NCI-H748 treated with DMSO at 0.1 percent for 48 hours (cell line): Measurements from ENCODE around the gene GPR162.

ENCODE experiments used
- DNase-seq: peaks from one replicate; lab custom pipeline; 2025; lab: John Stamatoyannopoulos, UW

GPR162 gene

DNA sequence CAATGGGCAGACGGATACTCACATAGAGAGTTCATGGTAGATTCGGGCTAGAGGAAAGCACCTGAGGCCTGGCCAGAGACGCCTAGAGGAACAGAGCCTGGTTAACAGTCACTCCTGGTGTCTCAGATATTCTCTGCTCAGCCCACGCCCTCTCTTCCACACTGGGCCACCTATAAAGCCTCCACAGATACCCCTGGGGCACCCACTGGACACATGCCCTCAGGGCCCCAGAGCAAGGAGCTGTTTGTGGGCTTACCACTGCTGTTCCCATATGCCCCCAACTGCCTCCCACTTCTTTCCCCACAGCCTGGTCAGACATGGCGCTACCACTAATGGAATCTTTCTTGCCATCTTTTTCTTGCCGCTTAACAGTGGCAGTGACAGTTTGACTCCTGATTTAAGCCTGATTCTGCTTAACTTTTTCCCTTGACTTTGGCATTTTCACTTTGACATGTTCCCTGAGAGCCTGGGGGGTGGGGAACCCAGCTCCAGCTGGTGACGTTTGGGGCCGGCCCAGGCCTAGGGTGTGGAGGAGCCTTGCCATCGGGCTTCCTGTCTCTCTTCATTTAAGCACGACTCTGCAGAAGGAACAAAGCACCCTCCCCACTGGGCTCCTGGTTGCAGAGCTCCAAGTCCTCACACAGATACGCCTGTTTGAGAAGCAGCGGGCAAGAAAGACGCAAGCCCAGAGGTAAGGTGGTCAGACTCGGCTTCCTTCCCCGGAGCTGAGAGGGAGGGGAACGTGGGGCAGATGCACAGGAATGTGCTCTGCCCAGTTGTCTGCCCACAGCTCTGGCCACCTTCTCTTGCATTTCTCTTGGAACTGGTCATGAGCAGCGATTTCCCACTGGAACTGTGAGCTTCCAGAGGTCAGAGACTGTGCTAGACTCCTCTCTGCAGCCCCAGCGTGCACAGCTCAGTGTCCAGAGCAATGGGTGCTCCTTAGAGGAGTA is 32.4 kb upstream of the GPR162 start, which contains the start of gene CD4:
Gene CD4 (plus strand): TSS at position 557 of the 953 bp plus-strand sequence. CDS start 10,611 bp downstream, outside the sequence.
- no peak for DNase-seq

- DNase-seq, result no peak
These were observed 31.0 kb upstream of the GPR162 start for GRCh38 chr12:6790496-6791150.

GRCh38 chr12:6791931-6792520 is 29.6 kb upstream of the GPR162 start:
- DNase-seq, result no peak

DNA sequence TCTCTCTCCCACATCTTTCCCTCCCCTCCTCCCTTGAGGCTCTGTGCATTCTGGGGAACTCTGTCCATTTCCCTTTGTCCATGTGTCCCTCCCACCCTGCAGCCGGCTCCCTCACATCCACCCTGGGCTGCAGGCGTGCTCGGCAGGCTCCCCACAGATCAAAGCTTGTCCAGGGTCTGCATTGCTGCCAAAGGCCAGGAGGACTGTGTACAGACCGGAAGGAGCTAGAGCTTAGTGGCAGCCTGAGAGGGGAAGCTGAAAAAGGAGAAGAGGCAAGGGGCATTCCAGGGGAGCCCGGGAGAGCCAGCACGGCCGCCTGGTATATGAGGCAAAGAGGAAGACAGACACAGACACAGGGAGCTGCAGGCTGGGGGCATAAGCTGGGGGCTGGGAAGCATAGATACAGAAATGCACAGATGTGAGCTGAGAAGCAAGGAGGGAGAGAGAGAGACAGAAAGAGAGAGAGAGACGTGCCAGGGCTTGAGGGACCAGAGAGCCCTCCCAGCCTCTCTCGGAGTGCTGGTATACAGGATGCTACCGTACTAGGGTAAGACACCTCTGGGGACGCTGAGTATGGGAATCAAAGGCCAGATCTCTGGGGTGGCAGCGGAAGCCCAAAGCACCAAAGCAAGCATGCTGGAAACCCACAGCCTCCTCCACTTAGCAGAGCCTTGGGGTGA is 29.0 kb upstream of the GPR162 start:
- no peak for DNase-seq

GRCh38 chr12:6795088-6795487 is 26.5 kb upstream of the GPR162 start:
- DNase-seq, result no peak

DNA sequence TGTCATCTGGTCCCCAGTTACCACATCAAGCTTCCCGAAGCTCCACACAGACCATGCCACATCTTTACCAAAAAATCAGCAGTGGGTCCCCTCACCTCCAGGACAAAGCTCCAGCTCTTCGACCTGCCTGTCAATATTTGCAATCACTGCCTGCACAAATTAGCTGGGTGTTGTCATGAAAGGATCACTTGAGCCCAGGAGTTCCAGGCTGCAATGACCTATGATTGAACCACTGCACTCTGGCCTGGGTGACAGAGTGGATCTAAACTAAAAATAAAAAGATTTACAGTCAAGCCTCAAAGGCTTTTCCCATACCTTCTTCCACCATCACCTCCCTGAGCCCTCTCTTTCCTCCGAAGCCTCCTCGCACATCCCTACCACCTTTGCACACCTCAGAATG is 25.0 kb upstream of the GPR162 start:
- DNase-seq, result no peak

GRCh38 chr12:6799147-6799546 is 22.5 kb upstream of the GPR162 start:
- DNase-seq, result no peak

DNA sequence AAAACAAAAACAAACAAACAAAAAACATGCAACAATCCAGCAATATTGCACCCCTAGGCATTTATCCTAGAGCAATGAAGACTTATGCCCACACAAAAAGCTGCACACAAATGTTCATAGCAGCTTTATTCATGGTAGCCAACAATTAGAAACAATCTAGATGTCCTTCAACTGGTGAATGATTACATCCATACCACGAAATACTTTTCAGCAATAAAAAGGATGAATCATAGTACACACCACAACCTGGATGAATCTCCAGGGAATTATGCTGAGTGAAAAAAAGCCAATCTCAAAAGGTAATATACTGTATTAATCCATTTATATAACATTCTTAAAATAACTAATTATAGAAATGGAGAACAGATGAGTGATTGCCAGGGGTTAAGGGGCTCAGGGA is 14.5 kb upstream of the GPR162 start:
- no peak for DNase-seq

DNA sequence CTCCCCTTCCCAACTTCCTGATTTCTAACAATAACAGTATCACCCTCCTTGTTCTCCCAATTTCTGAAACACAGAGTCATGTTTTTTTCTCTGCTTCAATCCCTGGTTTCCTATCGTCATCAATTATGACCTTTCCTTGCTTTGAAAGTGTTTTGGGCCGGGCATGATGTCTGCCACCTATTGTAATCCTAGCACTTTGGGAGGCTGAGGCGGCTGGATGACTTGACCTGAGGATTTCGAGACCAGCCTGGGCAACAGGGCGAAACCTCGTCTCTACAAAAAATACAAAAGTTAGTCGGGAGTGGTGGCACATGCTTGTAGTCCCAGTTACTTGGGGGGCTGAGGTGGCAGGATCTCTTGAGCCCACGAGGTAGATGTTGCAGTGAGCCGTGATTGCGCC is 12.6 kb upstream of the GPR162 start:
- no peak for DNase-seq

GRCh38 chr12:6810758-6811157 is 10.9 kb upstream of the GPR162 start:
- no peak for DNase-seq

DNA sequence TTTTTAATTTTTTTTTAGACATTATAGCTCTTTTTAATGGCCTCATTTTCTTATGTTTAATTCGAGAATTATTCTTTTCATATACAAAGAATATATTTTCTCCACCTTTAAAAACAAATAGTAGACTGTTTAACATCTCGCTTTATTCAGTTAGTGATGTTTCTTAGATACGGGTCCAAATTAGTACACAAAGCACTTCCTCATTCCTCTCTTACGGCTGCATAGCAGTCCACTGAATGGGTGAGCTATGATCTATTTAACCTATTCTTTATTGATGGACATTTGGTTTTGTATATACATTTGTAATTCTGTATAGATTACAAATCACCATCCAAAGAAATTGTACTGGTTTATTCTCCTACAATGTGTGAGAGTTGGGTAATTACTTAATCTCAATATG is 8.3 kb upstream of the GPR162 start:
- DNase-seq, result no peak

DNA sequence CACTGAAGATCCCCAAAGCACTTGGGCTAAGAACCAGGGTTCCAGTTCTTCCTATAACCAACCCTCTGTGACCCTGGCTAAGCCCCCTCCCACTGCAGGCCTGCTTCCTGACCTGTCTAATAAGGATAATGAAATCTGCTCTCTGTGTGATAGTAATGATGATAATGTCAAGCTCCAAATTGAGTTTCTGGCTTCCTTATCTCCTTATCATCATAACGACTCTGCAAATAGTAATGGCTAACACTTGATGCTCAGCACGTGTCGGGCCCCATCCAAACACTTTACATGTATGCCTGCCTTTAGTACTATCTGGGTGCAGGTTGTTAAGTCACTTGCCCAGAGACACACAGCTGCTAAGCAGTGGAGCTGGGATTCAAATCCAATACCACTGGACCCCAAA is 5.0 kb upstream of the GPR162 start:
- DNase-seq, result no peak

- DNase-seq, result no peak
These were observed 4.5 kb upstream of the GPR162 start for GRCh38 chr12:6817098-6817497.

DNA sequence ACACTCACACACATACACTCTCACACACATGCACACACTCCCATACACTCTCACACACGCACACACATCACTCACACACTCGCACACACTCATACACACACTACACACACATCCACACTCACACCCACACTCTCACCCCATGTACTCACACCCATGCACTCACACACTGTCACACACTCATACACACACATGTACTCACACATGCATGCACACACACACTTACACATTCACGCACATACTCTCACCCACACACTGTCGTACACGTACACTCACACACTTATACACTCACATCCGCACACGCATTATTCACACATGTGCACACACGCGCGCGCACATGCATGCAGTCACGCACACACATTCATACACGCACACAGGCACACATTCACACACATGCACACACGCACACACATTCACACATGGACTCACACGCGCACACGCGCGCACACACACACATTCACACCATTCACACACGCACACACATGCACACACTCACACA is 3.9 kb upstream of the GPR162 start:
- DNase-seq, result no peak

DNA sequence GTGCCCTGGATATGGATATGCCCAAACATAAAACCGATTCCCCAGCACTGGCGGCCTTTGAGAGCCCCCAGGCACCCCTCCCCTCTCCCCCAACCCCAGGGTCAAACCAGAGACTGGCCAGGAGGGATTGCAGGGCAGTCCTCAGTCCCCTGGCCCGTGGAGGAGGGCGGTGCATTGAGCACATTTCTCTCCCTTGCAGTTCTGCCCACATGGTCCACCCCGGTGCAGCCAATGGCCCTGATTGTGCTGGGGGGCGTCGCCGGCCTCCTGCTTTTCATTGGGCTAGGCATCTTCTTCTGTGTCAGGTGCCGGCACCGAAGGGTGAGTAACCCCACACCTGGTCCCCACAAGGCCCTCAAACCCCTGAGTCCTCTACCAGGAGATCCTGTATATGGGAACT is 3.4 kb upstream of the GPR162 start:
- no peak for DNase-seq

DNA sequence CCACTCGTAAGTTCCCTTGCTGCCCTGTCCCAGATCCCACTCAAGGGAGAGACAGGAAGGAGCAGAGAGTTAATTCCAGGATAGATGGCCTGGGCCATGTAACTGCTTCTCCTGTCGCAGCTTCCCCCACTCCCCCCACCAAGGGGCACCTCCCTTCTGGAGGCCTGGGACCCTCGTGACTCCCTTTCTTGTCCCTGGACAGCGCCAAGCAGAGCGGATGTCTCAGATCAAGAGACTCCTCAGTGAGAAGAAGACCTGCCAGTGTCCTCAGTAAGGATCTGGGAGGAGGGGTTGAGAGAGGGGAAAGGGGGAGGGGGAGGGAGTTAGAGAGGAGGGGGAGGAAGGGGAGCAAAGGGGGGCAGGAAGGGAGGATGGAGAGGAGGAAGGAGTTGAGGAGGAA is 3.0 kb upstream of the GPR162 start:
- no peak for DNase-seq

DNA sequence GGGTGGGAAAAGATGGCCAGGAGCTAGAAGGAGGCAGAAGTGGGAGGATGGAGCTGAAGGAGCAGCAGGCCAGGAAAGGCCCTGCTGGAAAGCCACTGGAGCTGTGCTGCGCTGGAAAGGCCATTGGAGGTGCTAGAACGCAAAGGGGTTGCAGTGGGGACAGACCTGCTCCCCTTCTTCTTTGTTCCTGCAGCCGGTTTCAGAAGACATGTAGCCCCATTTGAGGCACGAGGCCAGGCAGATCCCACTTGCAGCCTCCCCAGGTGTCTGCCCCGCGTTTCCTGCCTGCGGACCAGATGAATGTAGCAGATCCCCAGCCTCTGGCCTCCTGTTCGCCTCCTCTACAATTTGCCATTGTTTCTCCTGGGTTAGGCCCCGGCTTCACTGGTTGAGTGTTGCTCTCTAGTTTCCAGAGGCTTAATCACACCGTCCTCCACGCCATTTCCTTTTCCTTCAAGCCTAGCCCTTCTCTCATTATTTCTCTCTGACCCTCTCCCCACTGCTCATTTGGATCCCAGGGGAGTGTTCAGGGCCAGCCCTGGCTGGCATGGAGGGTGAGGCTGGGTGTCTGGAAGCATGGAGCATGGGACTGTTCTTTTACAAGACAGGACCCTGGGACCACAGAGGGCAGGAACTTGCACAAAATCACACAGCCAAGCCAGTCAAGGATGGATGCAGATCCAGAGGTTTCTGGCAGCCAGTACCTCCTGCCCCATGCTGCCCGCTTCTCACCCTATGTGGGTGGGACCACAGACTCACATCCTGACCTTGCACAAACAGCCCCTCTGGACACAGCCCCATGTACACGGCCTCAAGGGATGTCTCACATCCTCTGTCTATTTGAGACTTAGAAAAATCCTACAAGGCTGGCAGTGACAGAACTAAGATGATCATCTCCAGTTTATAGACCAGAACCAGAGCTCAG is 2.3 kb upstream of the GPR162 start:
- DNase-seq, result no peak

DNA sequence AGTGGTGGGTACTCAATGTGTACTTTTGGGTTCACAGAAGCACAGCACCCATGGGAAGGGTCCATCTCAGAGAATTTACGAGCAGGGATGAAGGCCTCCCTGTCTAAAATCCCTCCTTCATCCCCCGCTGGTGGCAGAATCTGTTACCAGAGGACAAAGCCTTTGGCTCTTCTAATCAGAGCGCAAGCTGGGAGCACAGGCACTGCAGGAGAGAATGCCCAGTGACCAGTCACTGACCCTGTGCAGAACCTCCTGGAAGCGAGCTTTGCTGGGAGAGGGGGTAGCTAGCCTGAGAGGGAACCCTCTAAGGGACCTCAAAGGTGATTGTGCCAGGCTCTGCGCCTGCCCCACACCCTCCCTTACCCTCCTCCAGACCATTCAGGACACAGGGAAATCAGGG is 1.5 kb upstream of the GPR162 start:
- no peak for DNase-seq

DNA sequence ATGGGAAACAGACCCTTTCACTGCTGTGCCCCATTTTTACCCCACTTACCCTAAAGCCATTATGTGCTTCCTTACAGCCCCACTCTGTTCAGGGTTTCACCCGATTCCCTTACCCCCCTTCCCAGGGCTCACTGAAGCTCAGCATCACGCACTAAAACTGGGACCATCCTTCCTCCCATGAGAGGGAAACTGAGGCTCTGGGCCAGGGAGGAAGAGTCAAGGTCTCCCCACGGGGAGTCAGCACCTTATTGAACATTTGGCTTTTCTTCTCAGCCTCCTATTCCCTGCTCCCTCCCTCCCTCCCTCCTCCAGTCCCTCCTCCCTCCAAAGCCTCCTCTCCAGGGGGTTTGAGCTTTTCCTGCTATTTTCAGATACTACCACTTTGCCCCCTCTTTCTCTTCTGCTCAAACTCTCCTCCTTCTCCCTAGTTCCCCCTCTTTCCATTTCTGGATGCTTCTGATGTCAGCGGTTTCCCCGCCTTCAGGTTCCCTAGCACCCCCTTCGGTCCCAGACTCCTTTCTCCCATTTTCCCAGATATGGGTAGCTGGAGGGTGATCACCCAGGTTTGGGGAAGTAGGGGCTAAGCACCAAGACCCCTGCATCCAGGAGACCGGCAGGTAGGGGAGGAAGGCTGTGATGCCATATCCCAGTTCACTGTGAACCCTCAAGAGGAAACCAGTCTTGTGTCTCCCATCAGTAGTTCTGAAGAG is 960 bp downstream of the GPR162 start:
- no peak for DNase-seq
